IPS DF 4.7 (cell line): ENCODE measurements around the gene GABRR2.

Source experiments
- DNase-seq: peaks from one replicate; pipeline ENCODE4 v3.0.0-alpha.2; 2013; ENCODE audit warnings: low spot score; ENCODE audit errors: extremely low read depth

The GABRR2 gene

GRCh38 chr6:89212472-89212871 lies 102.6 kb downstream of the GABRR2 start:
- DNase-seq = no peak

- no peak for DNase-seq
These were observed 105.6 kb downstream of the GABRR2 start for GRCh38 chr6:89209457-89209856.

- no peak for DNase-seq
These were observed 106.5 kb downstream of the GABRR2 start for GRCh38 chr6:89208551-89208950.
